NCI-H1092 (cell line): ENCODE data around the gene GOLGA1.
"Not testable (repeated sequence)": the region's sequence is repeated elsewhere in the genome, so short reads cannot be mapped to it uniquely, and the experiment has no call there.

Source experiments
- DNase-seq: peaks from one replicate; lab custom pipeline; 2025; lab: John Stamatoyannopoulos, UW

The GOLGA1 gene

GRCh38 chr9:124858330-124859046, 82.4 kb downstream of the GOLGA1 start:
- no peak for DNase-seq

DNA sequence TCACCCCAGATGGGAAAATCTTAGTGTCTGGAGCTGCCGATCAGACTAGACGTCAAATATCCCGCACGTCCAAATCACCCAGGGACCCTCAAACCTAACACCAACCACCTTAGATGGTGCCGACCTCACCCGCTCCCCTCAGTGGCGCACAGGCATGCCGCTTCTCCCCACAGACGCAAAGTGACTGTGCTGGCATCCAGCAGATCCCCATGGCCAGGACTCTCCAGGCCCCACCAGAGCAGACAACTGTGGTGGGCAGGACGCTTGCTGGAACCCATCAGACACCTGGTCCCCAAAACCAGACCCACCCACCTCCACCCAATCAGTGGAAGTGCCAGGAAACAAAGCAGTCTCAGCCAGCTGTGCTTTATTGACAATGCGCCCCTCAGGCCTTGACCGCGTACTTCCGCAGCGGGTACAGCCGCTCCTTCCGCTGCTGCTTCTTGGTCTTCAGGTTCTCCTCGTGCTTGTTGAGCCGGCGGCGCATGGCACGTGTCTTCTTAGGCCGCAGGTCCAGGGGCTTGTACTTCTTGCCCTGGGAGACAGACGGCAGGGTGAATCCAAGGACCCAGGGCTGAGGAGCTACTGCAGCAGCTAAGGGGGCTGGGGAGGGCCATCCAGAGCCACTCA, 83.2 kb downstream of the GOLGA1 start:
- DNase-seq, result no peak

DNA sequence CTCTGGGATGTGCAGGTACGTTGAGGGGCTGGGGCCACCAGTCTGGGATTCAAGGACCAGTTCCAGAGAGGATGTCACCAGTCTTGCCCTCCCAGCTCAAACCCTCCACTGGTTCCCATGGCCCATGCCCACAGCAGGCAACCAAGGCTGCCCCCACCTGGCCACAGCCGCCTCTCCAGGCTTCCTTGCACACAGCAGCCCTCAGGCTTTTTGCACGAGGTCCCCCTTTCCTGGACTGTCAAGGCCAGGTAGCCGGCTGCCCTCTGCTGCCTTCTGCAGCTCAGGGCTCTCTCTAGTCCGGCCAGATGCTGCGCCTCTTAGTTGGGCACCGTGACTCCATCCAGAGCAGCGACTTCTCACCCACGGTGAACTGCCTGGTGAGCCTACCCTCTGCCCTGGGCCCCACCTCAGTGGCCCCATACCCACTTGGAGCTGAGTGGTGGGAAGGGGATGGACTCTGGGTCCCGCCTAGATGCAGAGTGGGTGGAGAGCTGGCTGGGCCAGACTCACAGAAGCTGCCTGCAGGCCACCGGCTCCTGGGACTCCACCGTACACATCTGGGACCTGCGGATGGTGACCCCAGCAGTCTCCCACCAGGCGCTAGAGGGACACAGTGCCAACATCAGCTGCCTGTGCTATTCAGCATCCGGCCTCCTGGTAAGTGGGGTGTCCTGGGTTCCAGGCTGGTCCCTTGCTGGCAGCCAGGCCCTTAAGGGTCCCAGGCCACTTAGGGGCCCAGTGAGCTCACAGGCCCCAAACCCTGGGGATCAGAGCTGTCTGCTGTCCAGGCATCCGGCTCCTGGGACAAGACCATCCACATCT, 84.7 kb downstream of the GOLGA1 start:
- no peak for DNase-seq

DNA sequence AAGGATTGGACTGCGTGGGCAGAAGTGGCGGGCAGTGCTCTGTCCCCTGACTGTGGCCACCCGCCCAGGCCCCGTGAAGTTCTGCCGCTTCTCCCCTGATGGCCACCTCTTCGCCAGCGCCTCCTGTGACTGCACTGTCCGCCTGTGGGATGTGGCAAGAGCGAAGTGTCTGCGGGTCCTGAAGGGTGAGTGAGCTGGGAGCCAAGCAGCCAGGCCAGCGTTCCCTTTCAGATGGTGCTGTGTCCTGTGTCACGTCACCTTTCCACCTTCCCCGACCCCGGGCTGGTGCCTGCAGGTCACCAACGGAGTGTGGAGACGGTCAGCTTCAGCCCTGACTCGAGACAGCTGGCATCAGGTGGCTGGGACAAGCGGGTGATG, 85.3 kb downstream of the GOLGA1 start:
- DNase-seq, result no peak

- no peak for DNase-seq
Observed at GRCh38 chr9:124854822-124855221, 86.1 kb downstream of the GOLGA1 start.

DNA sequence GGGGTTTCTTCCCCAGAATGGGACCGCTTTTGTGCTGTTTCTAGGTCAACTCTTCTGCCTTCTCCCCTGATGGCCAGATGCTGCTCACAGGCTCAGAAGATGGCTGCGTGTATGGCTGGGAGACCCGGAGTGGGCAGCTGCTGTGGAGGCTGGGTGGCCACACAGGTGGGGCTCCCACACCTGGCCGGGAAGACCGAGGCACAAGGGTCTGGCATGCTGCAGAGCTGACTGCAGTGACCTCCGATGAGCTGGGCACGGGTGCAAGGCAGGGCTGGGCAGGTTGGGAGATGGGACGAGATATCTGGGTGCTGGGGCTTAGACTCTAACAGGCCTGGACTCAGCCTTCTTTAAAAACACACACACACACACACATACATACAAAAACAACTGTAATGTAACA, 86.7 kb downstream of the GOLGA1 start:
- no peak for DNase-seq

GRCh38 chr9:124853605-124854143, 87.2 kb downstream of the GOLGA1 start:
- DNase-seq, result no peak

DNA sequence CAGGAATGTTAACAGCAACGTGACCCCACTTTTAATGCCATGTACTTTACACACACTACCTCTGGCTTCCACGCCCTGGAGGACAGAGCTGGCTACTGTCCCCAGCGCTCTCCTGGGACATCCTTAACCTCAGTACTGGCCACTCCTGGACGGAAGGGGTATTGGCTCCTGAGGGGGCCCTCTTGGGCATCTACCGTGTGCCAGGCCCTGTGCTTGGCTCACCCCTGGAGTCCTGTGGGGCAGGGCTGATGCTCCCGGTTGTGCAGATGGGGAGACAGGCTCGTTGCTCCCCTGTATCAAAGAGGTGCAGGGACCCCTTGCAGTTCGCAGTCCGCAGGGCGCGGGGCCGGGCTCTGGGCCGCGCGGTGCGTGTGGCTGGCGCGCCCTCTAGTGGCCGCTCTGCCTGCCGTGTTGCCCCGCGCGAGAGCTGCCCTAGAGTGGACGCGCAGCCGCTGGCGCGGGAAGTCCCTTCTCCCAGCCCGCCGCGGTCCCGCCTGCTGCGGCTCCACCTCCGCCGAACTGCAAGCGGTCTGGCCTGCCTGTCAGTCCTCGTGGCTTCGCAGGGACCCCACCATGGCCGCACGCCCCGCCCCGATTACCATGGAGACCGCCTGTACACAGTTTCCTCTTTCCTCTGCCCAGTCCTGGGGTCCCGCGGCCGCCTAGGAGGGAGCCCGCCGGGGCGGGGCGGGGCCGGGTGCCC, 87.9 kb downstream of the GOLGA1 start, which contains the start of gene WDR38:
Gene WDR38 (plus strand): TSS at position 632 of the 703 bp plus-strand sequence. CDS start 72 bp downstream, outside the sequence.
- DNase-seq, result peak; percentile 42

- DNase-seq, result no peak
Observed at GRCh38 chr9:124852121-124852828, 88.6 kb downstream of the GOLGA1 start.

GRCh38 chr9:124849801-124850200, 91.1 kb downstream of the GOLGA1 start:
- no peak for DNase-seq

DNA sequence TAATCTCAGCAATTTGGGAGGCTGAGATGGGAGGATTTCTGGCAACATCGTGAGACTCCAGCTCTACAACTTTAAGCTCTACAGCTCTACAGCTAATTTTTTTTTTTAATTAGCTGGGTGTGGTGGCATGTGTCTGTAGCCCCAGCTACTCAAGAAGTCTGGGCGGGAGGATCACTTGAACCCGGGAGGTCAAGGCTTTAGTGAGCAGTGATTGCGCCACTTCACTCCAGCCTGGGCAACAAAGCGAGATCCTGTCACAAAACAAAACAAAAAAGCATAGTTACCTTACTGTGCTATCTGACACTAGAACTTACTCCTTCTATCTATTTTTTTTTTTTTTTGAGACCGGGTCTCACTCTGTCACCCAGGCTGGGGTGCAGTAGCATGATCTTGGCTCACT, 93.9 kb downstream of the GOLGA1 start:
- no peak for DNase-seq

- DNase-seq, result not testable (repeated sequence)
Observed at GRCh38 chr9:124846467-124846866, 94.4 kb downstream of the GOLGA1 start.

DNA sequence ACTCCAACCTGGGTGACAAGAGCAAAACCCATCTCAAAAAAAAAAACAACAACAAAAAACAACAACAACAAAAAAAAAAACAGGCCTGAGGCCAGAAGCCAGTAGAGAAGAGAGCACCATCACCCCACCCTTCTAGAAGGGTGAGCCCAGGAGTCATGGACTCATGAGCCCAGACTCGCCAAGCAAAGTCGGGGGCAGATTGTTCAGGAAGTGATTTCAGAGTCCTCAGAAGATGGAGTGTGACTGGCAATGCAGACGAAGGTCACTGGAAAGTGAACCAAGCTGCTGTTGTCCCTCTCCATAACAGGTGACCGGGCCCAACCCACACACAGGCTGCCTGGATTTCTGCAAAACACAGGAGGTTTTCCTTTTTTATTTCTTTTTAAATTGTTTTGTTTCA, 96.6 kb downstream of the GOLGA1 start:
- no peak for DNase-seq

- DNase-seq, result no peak
Observed at GRCh38 chr9:124843456-124844034, 97.3 kb downstream of the GOLGA1 start.

- DNase-seq, result no peak
Observed at GRCh38 chr9:124841075-124841821, 99.6 kb downstream of the GOLGA1 start.

GRCh38 chr9:124840300-124840833, 100.5 kb downstream of the GOLGA1 start:
- DNase-seq, result no peak

DNA sequence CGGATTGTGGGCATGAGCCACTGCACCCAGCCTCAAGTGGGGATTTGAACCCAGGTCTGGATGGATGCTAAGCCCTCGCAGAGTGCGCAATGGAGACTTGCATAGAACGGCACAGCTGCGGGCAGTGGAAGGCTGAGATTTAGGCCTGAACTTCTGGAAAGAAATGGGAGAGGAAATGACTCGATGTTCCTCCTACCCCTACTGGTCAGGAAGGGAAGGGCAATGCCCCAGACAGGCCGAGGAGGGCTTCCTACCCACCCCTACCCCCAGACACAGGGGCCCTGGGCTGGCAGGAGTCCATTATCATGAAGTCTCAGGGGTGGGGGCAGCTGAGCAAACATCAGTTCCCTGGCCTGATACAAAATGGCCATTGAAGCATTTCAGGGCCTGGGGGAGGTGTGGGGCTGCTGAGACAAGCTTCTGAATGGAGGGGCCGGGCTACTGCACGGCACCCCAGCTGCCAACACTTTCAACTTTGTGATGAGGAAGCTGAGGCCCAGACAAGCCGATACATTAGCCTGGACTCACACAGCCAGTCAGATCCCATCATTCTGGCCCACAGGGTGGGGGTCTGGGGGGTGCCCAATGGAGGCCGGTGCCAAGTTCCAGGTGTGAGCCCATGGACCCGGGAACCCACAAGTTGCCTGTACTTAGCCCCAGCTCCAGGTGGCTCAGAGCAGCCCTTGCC, 101.1 kb downstream of the GOLGA1 start:
- peak; percentile 91 for DNase-seq

- DNase-seq, result not testable (repeated sequence)
Observed at GRCh38 chr9:124838567-124839275, 102.2 kb downstream of the GOLGA1 start.

DNA sequence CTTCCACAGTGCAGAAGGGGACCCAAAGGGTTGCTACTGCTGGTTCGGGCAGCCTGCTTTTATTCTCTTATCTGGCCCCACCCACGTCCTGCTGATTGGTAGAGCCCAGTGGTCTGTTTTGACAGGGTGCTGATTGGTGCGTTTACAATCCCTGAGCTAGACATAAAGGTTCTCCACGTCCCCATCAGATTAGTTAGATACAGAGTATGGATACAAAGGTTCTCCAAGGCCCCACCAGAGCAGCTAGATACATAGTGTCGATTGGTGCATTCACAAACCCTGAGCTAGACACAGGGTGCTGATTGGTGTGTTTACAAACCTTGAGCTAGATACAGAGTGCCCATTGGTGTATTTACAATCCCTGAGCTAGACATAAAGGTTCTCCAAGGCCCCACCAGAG, 102.8 kb downstream of the GOLGA1 start:
- DNase-seq, result not testable (repeated sequence)
